Kidney tubule cell (primary cell): ENCODE data around the gene PITPNB.

Source experiments
- DNase-seq: peaks from one replicate; pipeline ENCODE4 v3.0.0-alpha.2; 2018; ENCODE audit warnings: low spot score

Gene PITPNB

GRCh38 chr22:27880778-27881394 lies 38.2 kb downstream of the PITPNB start:
- DNase-seq = peak; percentile 65

GRCh38 chr22:27879923-27880322 lies 39.1 kb downstream of the PITPNB start:
- DNase-seq = peak; percentile 44

- DNase-seq = no peak
These were observed 40.5 kb downstream of the PITPNB start for GRCh38 chr22:27878541-27878940.

- no peak for DNase-seq
These were observed 41.6 kb downstream of the PITPNB start for GRCh38 chr22:27877501-27877900.

GRCh38 chr22:27876684-27877083 lies 42.4 kb downstream of the PITPNB start:
- no peak for DNase-seq

GRCh38 chr22:27875951-27876350 lies 43.1 kb downstream of the PITPNB start:
- DNase-seq = no peak

GRCh38 chr22:27874764-27875163 lies 44.3 kb downstream of the PITPNB start:
- no peak for DNase-seq

- no peak for DNase-seq
These were observed 44.9 kb downstream of the PITPNB start for GRCh38 chr22:27874185-27874584.

- DNase-seq = no peak
These were observed 45.6 kb downstream of the PITPNB start for GRCh38 chr22:27873472-27873871.

- DNase-seq = no peak
These were observed 46.6 kb downstream of the PITPNB start for GRCh38 chr22:27872488-27872887.

- DNase-seq = no peak
These were observed 47.6 kb downstream of the PITPNB start for GRCh38 chr22:27871306-27872014.

GRCh38 chr22:27870234-27871191 lies 48.5 kb downstream of the PITPNB start:
- no peak for DNase-seq

GRCh38 chr22:27868732-27869282 lies 50.2 kb downstream of the PITPNB start:
- DNase-seq = peak; percentile 10

- DNase-seq = no peak
These were observed 50.9 kb downstream of the PITPNB start for GRCh38 chr22:27867953-27868731.

GRCh38 chr22:27867085-27867952 lies 51.7 kb downstream of the PITPNB start:
- DNase-seq = no peak

GRCh38 chr22:27866135-27867084 lies 52.6 kb downstream of the PITPNB start:
- no peak for DNase-seq

GRCh38 chr22:27865496-27865895 lies 53.6 kb downstream of the PITPNB start:
- no peak for DNase-seq

- DNase-seq = no peak
These were observed 55.5 kb downstream of the PITPNB start for GRCh38 chr22:27863556-27863955.

- DNase-seq = no peak
These were observed 56.1 kb downstream of the PITPNB start for GRCh38 chr22:27863001-27863400.
